ENCODE data around the gene PPFIA1.

PPFIA1 gene

DNA sequence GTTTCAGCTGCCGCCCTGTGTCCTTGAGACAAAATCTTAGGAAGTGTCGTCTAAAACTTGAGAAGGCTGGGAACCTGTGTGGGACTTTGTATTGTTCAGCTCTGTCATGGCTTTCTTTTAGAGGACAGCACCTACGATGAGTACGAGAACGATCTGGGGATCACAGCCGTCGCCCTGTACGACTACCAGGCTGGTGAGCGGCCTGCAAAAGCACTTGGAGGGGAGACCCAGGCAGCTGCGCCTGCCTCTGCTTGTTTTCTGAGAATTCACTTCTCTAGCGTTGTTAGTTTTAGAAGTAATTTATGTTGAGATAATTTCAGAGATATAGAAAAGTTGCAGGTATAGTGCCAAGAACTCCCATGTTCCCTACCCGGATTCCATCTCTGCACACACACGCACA lies 163.0 kb downstream of the PPFIA1 start:
- DNase-seq (ENCODE audit: low spot score), result no peak

Measured in ecto neural progenitor cell (in vitro differentiated cells).